ENCODE measurements around the gene FAM131C.

The FAM131C gene

DNA sequence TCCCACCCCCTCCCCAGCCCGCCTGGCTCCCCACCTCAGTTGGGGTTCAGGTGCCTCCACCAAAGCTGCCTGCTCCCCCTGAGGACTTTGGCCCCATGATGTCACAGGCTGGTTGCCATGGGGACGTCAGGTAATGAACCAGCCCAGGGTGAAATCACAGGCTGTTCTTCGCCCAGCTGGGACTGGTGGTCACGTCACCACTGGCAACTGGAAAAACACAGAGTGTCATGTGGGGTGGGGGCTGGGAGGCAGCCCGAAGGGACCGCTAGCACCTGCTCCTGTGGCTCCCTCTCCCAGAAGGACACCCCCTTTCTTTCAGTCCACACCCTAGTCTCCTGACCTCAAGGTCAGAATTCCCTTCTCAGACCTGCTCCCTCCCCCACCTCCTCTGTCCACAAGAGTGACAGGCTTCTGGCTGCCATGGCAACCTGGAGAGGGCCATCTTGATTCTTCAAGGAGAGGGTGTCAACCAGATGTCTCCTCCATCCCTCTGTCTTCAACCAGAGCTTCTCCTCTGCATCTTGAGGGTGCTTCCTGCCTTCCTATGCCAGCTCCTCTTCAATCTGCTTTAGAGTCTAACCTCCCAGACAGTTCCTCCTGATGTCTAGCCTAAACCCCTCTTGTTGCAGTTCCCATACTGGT is 6.2 kb downstream of the FAM131C start:
- H3K23ac ChIP-seq (ENCODE audit: low read depth, low read length, poor library complexity), result no peak overlapping the region
- DNase-seq (ENCODE audit: low spot score), result no peak
- peaks cover 0 to 36% (median 0%) of the 10 kb centered on the region in 3 experiments for H3K27me3 ChIP-seq (ENCODE audit: control insufficient read depth in 3 of 3, insufficient read depth in 3 of 3, low read depth in 1 of 3, low read length in 3 of 3)
- H4K8ac ChIP-seq (ENCODE audit: low read depth, low read length), result no peak overlapping the region
- no peaks in the 10 kb centered on the region for H3K9me3 ChIP-seq (replicated peaks in 1 of 2; ENCODE audit: control insufficient read depth in 2 of 2, insufficient read depth in 1 of 2, low read depth in 1 of 2, low read length in 2 of 2)
- H2BK12ac ChIP-seq (ENCODE audit: low read length), result no peak overlapping the region
- peak overlapping the region; percentile 42 for H3K14ac ChIP-seq (ENCODE audit: low read length)
- H2BK15ac ChIP-seq (ENCODE audit: low read length), result no peak overlapping the region
- peak overlapping the region; percentile 42 for H2AK5ac ChIP-seq (ENCODE audit: low read depth, low read length)
- peak overlapping the region; percentile 73 for H3K18ac ChIP-seq (ENCODE audit: low read length)
- H3K79me1 ChIP-seq (ENCODE audit: low read depth, low read length), result no peaks in the 10 kb centered on the region
- no CpG with 5 or more reads among the region's 6 CpGs for WGBS, 2 donors (ENCODE audit: extremely low coverage in 2 of 2, insufficient read length in 2 of 2, insufficient replicate concordance in 1 of 2)
- no peak overlapping the region for H3K9ac ChIP-seq (ENCODE audit: low read depth, low read length, poor library complexity)
- H2AFZ ChIP-seq (ENCODE audit: low read length), result no peak overlapping the region
- no peak overlapping the region for H4K91ac ChIP-seq (ENCODE audit: low read depth, low read length, poor library complexity)
- H3K4me1 ChIP-seq (ENCODE audit: control insufficient read depth in 2 of 2, insufficient read depth in 1 of 2, low read depth in 1 of 2, low read length in 2 of 2), result peaks cover 30 to 36% of the 10 kb centered on the region in 2 donors
- no peak overlapping the region for H3K4me3 ChIP-seq (ENCODE audit: low read length in 2 of 2)
- no peak overlapping the region for H2BK120ac ChIP-seq (ENCODE audit: low read depth, low read length)
- no peak overlapping the region for H2BK5ac ChIP-seq (ENCODE audit: low read length)
- H3K4ac ChIP-seq (ENCODE audit: low read length), result no peak overlapping the region
- H3K27ac ChIP-seq (replicated peaks; ENCODE audit: low read length), result no peak overlapping the region
- H3K4me2 ChIP-seq (ENCODE audit: insufficient read depth, low read length, poor library complexity, severe bottlenecking), result no peak overlapping the region
- H3K36me3 ChIP-seq (replicated peaks in 1 of 2; ENCODE audit: control insufficient read depth in 2 of 2, insufficient read depth in 2 of 2, low read length in 2 of 2), result no peaks in the 10 kb centered on the region

DNA sequence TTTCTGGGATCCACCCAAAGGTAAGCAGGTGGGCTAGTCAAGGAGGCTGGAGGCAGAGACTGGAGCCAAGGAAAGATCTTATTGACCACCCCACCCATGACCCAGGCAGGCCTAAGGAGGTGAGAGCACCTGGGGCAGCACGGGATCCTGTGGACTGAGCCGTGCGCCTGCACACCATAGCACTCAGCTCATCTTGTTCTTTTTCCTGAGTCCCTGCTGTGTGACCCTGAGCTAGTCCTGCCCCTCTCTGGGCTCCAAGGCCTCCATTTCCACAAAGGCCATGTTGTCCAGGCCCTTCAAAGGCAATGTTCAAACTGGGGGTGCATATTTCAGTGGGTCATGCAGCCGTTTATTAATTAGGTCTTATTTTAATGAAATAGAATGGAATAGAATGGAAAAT is 7.2 kb downstream of the FAM131C start:
- no peak for DNase-seq (ENCODE audit: low spot score)
- H2AFZ ChIP-seq (ENCODE audit: low read length), result no peak overlapping the region
- H3K36me3 ChIP-seq (replicated peaks in 1 of 2; ENCODE audit: control insufficient read depth in 2 of 2, insufficient read depth in 2 of 2, low read length in 2 of 2), result no peaks in the 10 kb centered on the region
- H2AK5ac ChIP-seq (ENCODE audit: low read depth, low read length), result no peak overlapping the region
- H2BK15ac ChIP-seq (ENCODE audit: low read length), result no peak overlapping the region
- no peak overlapping the region for H2BK5ac ChIP-seq (ENCODE audit: low read length)
- no peak overlapping the region for H3K23ac ChIP-seq (ENCODE audit: low read depth, low read length, poor library complexity)
- H4K8ac ChIP-seq (ENCODE audit: low read depth, low read length), result no peak overlapping the region
- H3K9ac ChIP-seq (ENCODE audit: low read depth, low read length, poor library complexity), result no peak overlapping the region
- H3K79me1 ChIP-seq (ENCODE audit: low read depth, low read length), result no peaks in the 10 kb centered on the region
- peaks cover 30 to 35% of the 10 kb centered on the region in 2 donors for H3K4me1 ChIP-seq (ENCODE audit: control insufficient read depth in 2 of 2, insufficient read depth in 1 of 2, low read depth in 1 of 2, low read length in 2 of 2)
- H3K27ac ChIP-seq (replicated peaks; ENCODE audit: low read length), result no peak overlapping the region
- H3K27me3 ChIP-seq (ENCODE audit: control insufficient read depth in 3 of 3, insufficient read depth in 3 of 3, low read depth in 1 of 3, low read length in 3 of 3), result peaks cover 0 to 32% (median 0%) of the 10 kb centered on the region in 3 experiments
- H2BK12ac ChIP-seq (ENCODE audit: low read length), result peak overlapping the region; percentile 2
- no peak overlapping the region for H3K14ac ChIP-seq (ENCODE audit: low read length)
- no peak overlapping the region for H3K4me2 ChIP-seq (ENCODE audit: insufficient read depth, low read length, poor library complexity, severe bottlenecking)
- no peak overlapping the region for H2BK120ac ChIP-seq (ENCODE audit: low read depth, low read length)
- no peak overlapping the region for H4K91ac ChIP-seq (ENCODE audit: low read depth, low read length, poor library complexity)
- no CpG with 5 or more reads among the region's 4 CpGs for WGBS, 2 donors (ENCODE audit: extremely low coverage in 2 of 2, insufficient read length in 2 of 2, insufficient replicate concordance in 1 of 2)
- no peaks in the 10 kb centered on the region for H3K9me3 ChIP-seq (replicated peaks in 1 of 2; ENCODE audit: control insufficient read depth in 2 of 2, insufficient read depth in 1 of 2, low read depth in 1 of 2, low read length in 2 of 2)
- H3K4me3 ChIP-seq (ENCODE audit: low read length in 2 of 2), result no peak overlapping the region
- no peak overlapping the region for H3K18ac ChIP-seq (ENCODE audit: low read length)
- no peak overlapping the region for H3K4ac ChIP-seq (ENCODE audit: low read length)

DNA sequence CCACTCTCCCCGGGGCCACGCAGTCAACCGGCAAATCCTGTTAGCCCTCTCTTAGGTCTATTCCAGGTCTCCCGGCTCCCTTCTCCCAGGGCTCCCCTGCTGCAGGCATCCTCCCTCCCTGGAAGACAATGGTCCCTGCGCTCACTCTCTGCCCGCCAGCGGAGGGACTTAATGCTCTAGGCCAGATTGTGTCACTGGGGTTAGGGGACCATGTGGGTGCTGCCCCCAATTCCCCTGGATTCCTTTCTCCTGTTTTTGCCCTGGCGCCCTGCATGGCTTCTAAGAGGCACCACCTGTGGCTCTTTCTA is 8.2 kb downstream of the FAM131C start:
- Histone ChIP-seq H3K18ac (ENCODE audit: low read length) (peak overlapping the region; percentile 68), H2BK15ac (ENCODE audit: low read length) (peak overlapping the region; percentile 2), H3K23ac (ENCODE audit: low read depth, low read length, poor library complexity) (no peak overlapping the region), H3K4me1 (ENCODE audit: control insufficient read depth in 2 of 2, insufficient read depth in 1 of 2, low read depth in 1 of 2, low read length in 2 of 2) (peaks cover 30 to 35% of the 10 kb centered on the region in 2 donors), H3K9ac (ENCODE audit: low read depth, low read length, poor library complexity) (no peak overlapping the region), H3K79me1 (ENCODE audit: low read depth, low read length) (no peaks in the 10 kb centered on the region), H2AFZ (ENCODE audit: low read length) (no peak overlapping the region), H2BK120ac (ENCODE audit: low read depth, low read length) (no peak overlapping the region), H3K4me2 (ENCODE audit: insufficient read depth, low read length, poor library complexity, severe bottlenecking) (no peak overlapping the region), H2AK5ac (ENCODE audit: low read depth, low read length) (peak overlapping the region; percentile 20), H4K91ac (ENCODE audit: low read depth, low read length, poor library complexity) (no peak overlapping the region), H4K8ac (ENCODE audit: low read depth, low read length) (no peak overlapping the region), H3K4ac (ENCODE audit: low read length) (no peak overlapping the region), H3K27ac (replicated peaks; ENCODE audit: low read length) (no peak overlapping the region), H3K14ac (ENCODE audit: low read length) (no peak overlapping the region), H2BK5ac (ENCODE audit: low read length) (no peak overlapping the region), H3K27me3 (ENCODE audit: control insufficient read depth in 3 of 3, insufficient read depth in 3 of 3, low read depth in 1 of 3, low read length in 3 of 3) (peaks cover 0 to 35% (median 0%) of the 10 kb centered on the region in 3 experiments), H3K9me3 (replicated peaks in 1 of 2; ENCODE audit: control insufficient read depth in 2 of 2, insufficient read depth in 1 of 2, low read depth in 1 of 2, low read length in 2 of 2) (no peaks in the 10 kb centered on the region), H3K36me3 (replicated peaks in 1 of 2; ENCODE audit: control insufficient read depth in 2 of 2, insufficient read depth in 2 of 2, low read length in 2 of 2) (no peaks in the 10 kb centered on the region), H3K4me3 (ENCODE audit: low read length in 2 of 2) (no peak overlapping the region), H2BK12ac (ENCODE audit: low read length) (no peak overlapping the region)
- DNase-seq (ENCODE audit: low spot score), result no peak
- no CpG with 5 or more reads among the region's 8 CpGs for WGBS, 2 donors (ENCODE audit: extremely low coverage in 2 of 2, insufficient read length in 2 of 2, insufficient replicate concordance in 1 of 2)

GRCh38 chr1:16064536-16065268 is 8.7 kb downstream of the FAM131C start:
- Histone ChIP-seq H2BK12ac (ENCODE audit: low read length) (no peak overlapping the region), H3K18ac (ENCODE audit: low read length) (peak overlapping the region; percentile 68), H2AFZ (ENCODE audit: low read length) (peak overlapping the region; percentile 73), H3K27me3 (ENCODE audit: control insufficient read depth in 3 of 3, insufficient read depth in 3 of 3, low read depth in 1 of 3, low read length in 3 of 3) (peaks cover 0 to 31% (median 0%) of the 10 kb centered on the region in 3 experiments), H3K36me3 (replicated peaks in 1 of 2; ENCODE audit: control insufficient read depth in 2 of 2, insufficient read depth in 2 of 2, low read length in 2 of 2) (no peaks in the 10 kb centered on the region), H3K4me3 (ENCODE audit: low read length in 2 of 2) (no peak overlapping the region), H3K27ac (replicated peaks; ENCODE audit: low read length) (no peak overlapping the region), H3K4ac (ENCODE audit: low read length) (no peak overlapping the region), H2BK5ac (ENCODE audit: low read length) (no peak overlapping the region), H3K9ac (ENCODE audit: low read depth, low read length, poor library complexity) (no peak overlapping the region), H3K79me1 (ENCODE audit: low read depth, low read length) (no peaks in the 10 kb centered on the region), H3K14ac (ENCODE audit: low read length) (no peak overlapping the region), H3K9me3 (replicated peaks in 1 of 2; ENCODE audit: control insufficient read depth in 2 of 2, insufficient read depth in 1 of 2, low read depth in 1 of 2, low read length in 2 of 2) (no peaks in the 10 kb centered on the region), H2AK5ac (ENCODE audit: low read depth, low read length) (peak overlapping the region; percentile 17), H3K23ac (ENCODE audit: low read depth, low read length, poor library complexity) (no peak overlapping the region), H2BK15ac (ENCODE audit: low read length) (peak overlapping the region; percentile 2), H4K8ac (ENCODE audit: low read depth, low read length) (no peak overlapping the region), H3K4me1 (ENCODE audit: control insufficient read depth in 2 of 2, insufficient read depth in 1 of 2, low read depth in 1 of 2, low read length in 2 of 2) (peaks cover 30 to 35% of the 10 kb centered on the region in 2 donors), H2BK120ac (ENCODE audit: low read depth, low read length) (no peak overlapping the region), H3K4me2 (ENCODE audit: insufficient read depth, low read length, poor library complexity, severe bottlenecking) (no peak overlapping the region), H4K91ac (ENCODE audit: low read depth, low read length, poor library complexity) (no peak overlapping the region)
- no CpG with 5 or more reads among the region's 13 CpGs for WGBS, 2 donors (ENCODE audit: extremely low coverage in 2 of 2, insufficient read length in 2 of 2, insufficient replicate concordance in 1 of 2)
- no peak for DNase-seq (ENCODE audit: low spot score)

Measured in neuronal stem cell (in vitro differentiated cells).